Measurements from ENCODE around the gene PLA2G6.
A peak's percentile ranks its signal among the peaks of the same experiment; 100 is the strongest.

Gene PLA2G6

GRCh38 chr22:38214302-38215056 lies 32.8 kb upstream of the PLA2G6 start:
- no peak for DNase-seq (ENCODE audit: low read depth, low spot score)

GRCh38 chr22:38213990-38214301 lies 32.3 kb upstream of the PLA2G6 start:
- no peak for DNase-seq (ENCODE audit: low read depth, low spot score)

GRCh38 chr22:38213319-38213989 lies 31.8 kb upstream of the PLA2G6 start:
- no peak for DNase-seq (ENCODE audit: low read depth, low spot score)

GRCh38 chr22:38212442-38212841 lies 30.8 kb upstream of the PLA2G6 start:
- no peak for DNase-seq (ENCODE audit: low read depth, low spot score)

- DNase-seq (ENCODE audit: low read depth, low spot score) = no peak
These were observed 29.9 kb upstream of the PLA2G6 start for GRCh38 chr22:38211556-38211955.

GRCh38 chr22:38208551-38208968 lies 26.9 kb upstream of the PLA2G6 start:
- DNase-seq (ENCODE audit: low read depth, low spot score) = no peak

- DNase-seq (ENCODE audit: low read depth, low spot score) = no peak
These were observed 26.3 kb upstream of the PLA2G6 start for GRCh38 chr22:38207898-38208432.

GRCh38 chr22:38205261-38206128 lies 23.9 kb upstream of the PLA2G6 start:
- no peak for DNase-seq (ENCODE audit: low read depth, low spot score)

GRCh38 chr22:38204784-38205183 lies 23.2 kb upstream of the PLA2G6 start:
- DNase-seq (ENCODE audit: low read depth, low spot score) = no peak

GRCh38 chr22:38203855-38204514 lies 22.4 kb upstream of the PLA2G6 start:
- DNase-seq (ENCODE audit: low read depth, low spot score) = no peak

- DNase-seq (ENCODE audit: low read depth, low spot score) = no peak
These were observed 21.6 kb upstream of the PLA2G6 start for GRCh38 chr22:38203090-38203810.

- peak; percentile 23 for DNase-seq (ENCODE audit: low read depth, low spot score)
These were observed 20.9 kb upstream of the PLA2G6 start for GRCh38 chr22:38202437-38203089.

- peak; percentile 70 for DNase-seq (ENCODE audit: low read depth, low spot score)
These were observed 20.2 kb upstream of the PLA2G6 start, which contains the start of gene MAFF for GRCh38 chr22:38201711-38202436. Gene MAFF (plus strand): TSS chr22:38201994. CDS start chr22:38213854, 11,860 bp downstream.

GRCh38 chr22:38201371-38201710 lies 19.7 kb upstream of the PLA2G6 start:
- no peak for DNase-seq (ENCODE audit: low read depth, low spot score)

- no peak for DNase-seq (ENCODE audit: low read depth, low spot score)
These were observed 18.4 kb upstream of the PLA2G6 start for GRCh38 chr22:38199826-38200559.

- no peak for DNase-seq (ENCODE audit: low read depth, low spot score)
These were observed 15.3 kb upstream of the PLA2G6 start for GRCh38 chr22:38196791-38197419.

- no peak for DNase-seq (ENCODE audit: low read depth, low spot score)
These were observed 11.9 kb upstream of the PLA2G6 start for GRCh38 chr22:38193580-38193979.

GRCh38 chr22:38192475-38192863 lies 10.8 kb upstream of the PLA2G6 start:
- DNase-seq (ENCODE audit: low read depth, low spot score) = no peak
